GM21515 (cell line): ENCODE results near the gene DBH.

Experiments used
- ATAC-seq: cut with Tn5 transposase; IDR thresholded peaks from one replicate; pipeline ENCODE4 v1.9.1; 2021; ENCODE audit not compliant: unreplicated experiment

Gene DBH

GRCh38 chr9:133696071-133696472, 59.9 kb downstream of the DBH start:
- no peak for ATAC-seq

DNA sequence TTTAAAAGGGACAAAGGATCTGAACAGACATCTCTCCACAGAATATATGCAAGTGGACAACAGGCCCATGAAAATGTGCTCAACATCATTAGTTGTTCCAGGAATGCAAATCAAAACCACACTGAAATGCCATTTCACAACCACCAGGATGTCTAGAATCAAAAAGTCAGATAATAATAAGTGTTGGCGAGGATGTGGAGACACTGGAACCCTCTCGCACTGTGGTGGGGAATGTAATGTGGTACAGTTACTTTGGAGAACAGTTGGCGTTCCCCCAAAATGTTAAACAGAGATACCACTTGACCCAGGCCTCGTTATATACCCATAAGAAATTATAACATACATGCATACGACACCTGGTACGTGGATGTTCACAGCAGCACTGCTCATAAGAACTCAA, 63.4 kb downstream of the DBH start:
- no peak for ATAC-seq

DNA sequence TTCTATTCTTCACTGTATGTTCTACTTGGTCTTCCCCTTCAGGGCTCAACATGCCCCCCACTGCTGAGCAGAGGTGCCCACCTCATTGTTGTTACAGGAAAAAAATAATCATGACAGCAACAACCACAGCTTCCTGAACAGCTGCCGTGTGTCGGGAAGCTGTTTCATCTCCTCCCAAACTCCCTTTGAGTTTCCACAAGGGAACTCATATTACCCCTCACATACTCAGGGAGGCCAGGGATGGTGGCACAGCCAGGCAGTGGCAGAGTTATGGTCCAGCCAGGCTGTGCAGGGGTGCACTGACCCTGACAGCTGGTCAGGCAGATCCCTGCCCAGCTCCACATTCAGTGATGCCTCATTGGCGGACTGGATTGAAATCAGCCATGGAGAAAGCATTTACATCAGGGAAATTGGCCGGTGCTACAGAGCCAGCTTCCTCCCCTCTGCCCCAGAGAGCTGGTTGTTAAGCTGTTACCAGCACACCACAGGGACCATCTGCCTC, 64.7 kb downstream of the DBH start:
- no peak for ATAC-seq

DNA sequence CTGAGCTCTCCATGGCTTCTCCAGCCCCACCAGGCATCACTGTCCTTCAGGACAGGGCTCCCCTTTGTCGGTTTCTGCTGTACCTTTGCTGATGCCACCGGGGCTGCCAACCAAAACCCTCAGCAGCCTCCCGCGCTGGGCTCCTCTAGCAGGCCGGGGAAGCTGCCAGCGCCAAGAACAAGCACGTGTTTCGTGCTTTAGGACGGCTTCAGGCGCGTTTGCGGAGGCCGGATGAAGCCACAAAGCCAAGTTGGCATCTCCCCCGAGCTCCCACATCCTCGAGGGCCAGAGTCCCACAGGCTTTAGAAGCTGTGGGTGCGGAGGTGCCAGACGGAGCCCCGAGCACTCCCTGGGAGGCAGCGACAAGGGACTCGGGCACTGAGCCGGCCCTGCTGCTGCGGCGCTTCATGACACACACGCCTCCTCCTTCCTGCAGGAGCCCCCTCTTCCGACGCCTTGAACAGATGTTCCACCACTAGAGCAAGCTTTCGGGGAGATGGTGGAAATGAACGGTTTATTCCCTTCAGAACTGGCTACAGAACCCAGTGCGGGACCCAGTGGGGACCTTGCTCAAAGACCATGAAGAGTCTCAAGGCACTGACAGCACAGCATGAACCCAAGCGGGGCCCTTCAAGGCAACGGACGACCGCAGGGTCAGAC, 65.3 kb downstream of the DBH start:
- ATAC-seq = no peak

- no peak for ATAC-seq
Observed at GRCh38 chr9:133701981-133702797, 66.0 kb downstream of the DBH start.

- no peak for ATAC-seq
Observed at GRCh38 chr9:133702798-133703590, 66.8 kb downstream of the DBH start.

DNA sequence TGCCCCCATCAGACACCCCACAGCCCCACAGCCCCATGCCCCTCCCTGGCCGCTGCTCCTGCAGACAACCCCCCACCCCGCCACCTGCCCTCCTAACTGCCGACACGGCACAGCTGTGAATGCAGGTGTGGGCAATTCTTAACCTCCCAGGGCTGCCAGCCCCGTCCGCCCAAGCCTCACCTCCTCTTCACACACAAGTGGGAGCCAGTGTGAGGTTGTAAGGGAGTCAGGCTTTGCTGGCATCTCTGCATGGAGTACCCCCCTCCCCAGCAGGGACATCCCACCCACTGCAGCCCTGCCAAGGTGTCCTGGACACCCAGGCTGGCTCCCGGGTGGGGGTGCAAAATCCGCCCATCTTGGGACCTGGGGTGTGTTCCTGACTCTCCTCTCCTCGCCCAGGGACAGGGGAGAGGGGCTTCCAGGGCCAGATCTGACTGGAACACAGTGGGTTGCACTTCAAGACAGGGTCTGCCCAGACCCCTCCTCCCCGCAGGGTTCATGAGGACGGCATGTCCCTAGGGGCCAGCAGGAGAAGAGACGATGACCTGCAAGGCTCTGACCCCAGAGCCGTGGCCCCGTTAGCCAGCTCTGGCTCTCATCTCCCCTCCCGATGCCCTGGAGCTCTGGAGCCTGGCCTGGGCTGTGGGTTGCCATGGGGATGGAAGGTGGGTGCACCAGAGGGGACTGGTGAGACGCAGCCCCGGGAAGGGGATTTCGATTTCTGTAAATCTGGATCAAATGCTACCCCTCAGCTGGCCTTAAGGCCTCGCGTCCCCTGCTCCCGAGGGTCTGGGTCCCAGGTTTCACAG, 67.6 kb downstream of the DBH start:
- no peak for ATAC-seq

- no peak for ATAC-seq
Observed at GRCh38 chr9:133704711-133705181, 68.6 kb downstream of the DBH start.

GRCh38 chr9:133705576-133705975, 69.4 kb downstream of the DBH start:
- ATAC-seq = no peak

DNA sequence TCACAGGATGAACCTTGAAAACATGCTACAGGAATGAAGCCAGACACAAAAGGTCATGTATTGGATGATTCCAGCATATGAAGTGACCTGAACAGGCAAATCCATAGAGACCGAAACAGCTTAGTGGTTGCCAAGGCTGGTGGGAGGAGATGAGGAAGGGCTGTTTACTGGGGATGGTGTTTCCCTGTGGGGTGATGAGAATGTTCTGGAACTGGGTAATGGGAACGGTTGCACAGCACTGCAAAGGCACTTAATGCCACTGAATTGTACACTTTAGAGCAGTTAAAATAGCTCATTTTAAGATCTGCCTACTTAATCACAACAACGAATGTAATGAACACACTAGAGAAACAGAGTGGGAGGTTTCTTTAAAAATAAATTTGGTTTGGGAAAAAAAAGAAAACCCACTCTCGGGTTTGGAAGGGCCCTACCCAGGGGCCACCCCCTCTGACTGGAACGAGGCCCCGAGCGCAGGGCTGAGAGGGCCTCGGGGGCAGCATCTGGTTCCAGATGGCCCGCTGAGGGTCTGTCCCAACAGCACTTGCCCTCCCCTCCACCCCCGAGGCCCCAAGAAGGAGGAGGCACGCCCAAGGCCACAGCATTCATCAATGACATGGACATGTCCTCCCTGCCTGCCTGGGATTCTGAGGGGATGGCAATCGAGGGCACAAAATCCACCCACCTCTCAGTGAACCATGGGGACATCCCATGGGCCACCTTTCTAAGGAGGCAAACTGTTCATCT, 70.3 kb downstream of the DBH start:
- ATAC-seq = no peak

DNA sequence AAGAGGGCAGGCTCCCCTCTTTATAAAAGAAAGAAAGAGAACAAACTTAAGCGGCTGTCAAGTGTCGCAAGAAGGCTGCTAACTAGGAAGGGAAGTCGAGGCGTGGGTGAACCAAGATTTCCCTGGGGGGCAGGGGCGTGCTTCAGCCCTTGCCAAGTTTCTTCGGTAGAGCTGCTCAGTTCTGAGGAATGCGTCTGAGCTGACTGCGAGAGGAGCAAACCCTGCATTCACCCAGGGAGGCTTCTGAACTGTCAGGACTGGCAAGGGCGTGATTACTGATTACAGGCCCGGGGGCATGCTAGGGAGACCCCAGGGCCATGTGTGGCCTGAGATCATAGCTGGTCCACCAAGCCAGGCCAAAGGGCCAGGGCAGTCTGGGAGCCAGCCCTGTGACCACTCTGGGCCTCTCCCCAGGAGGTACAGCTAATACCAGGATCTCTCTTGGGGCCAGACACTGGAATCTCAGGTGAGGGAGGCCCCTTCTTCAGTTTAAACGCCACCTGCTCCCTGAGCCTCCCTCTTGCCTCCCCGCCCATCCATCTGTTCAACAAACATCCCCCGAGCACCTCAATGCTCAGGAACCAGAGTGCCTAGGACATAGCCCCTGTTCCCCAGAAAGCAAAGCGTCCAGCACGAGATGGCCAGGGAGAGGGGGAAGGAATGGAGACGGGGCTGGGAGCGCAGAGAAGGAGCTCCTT, 71.1 kb downstream of the DBH start:
- ATAC-seq = no peak

- ATAC-seq = no peak
Observed at GRCh38 chr9:133707763-133708245, 71.6 kb downstream of the DBH start.

GRCh38 chr9:133708246-133709014, 72.3 kb downstream of the DBH start:
- ATAC-seq = no peak
